H9 (cell line): ENCODE measurements around the gene PABPC3. TPM values are rescaled to one million over a fixed set of nuclear protein-coding genes. Genes with fewer than 3 reads are reported as not detected.

ENCODE experiments used
- DNase-seq: peaks from one replicate; pipeline ENCODE4 v3.0.0-alpha.2; 2017
- H2AFZ ChIP-seq: one replicate; pipeline ENCODE4 v1.6.1; 2013; ENCODE audit warnings: mild to moderate bottlenecking, low read length, control low read depth, moderate library complexity
- H2AK5ac ChIP-seq: 2 replicates; pipeline ENCODE4 v1.6.1; 2013; ENCODE audit warnings: low read length, control low read depth, mixed read lengths; ENCODE audit not compliant: insufficient read length
- H2BK120ac ChIP-seq: one replicate; pipeline ENCODE4 v1.6.1; 2013; ENCODE audit warnings: low read depth, mild to moderate bottlenecking, low read length, control low read depth, inconsistent platforms; ENCODE audit not compliant: poor library complexity, severe bottlenecking
- H2BK12ac ChIP-seq: 2 replicates; pipeline ENCODE4 v1.6.1; 2013; ENCODE audit warnings: low read length, control low read depth, mixed read lengths, low read depth; ENCODE audit not compliant: insufficient read length
- H2BK15ac ChIP-seq: 2 replicates; pipeline ENCODE4 v1.6.1; 2013; ENCODE audit warnings: low read depth, low read length, control low read depth
- H2BK20ac ChIP-seq: one replicate; pipeline ENCODE4 v1.6.1; 2013; ENCODE audit warnings: low read depth, mild to moderate bottlenecking, low read length, control low read depth, inconsistent platforms; ENCODE audit not compliant: poor library complexity, severe bottlenecking
- H2BK5ac ChIP-seq: 2 replicates; pipeline ENCODE4 v1.6.1; 2013; ENCODE audit warnings: low read length, control low read depth, mixed read lengths; ENCODE audit not compliant: insufficient read length
- H3K14ac ChIP-seq: 2 replicates; pipeline ENCODE4 v1.6.1; 2013; ENCODE audit warnings: low read length, control low read depth; ENCODE audit not compliant: insufficient read depth
- H3K18ac ChIP-seq: 2 replicates; pipeline ENCODE4 v1.6.1; 2013; ENCODE audit warnings: low read depth, mild to moderate bottlenecking, mixed read lengths, low read length, control low read depth; ENCODE audit not compliant: insufficient read length
- H3K23ac ChIP-seq: 2 replicates; pipeline ENCODE4 v1.6.1; 2013; ENCODE audit warnings: low read length, control low read depth, mixed read lengths, low read depth; ENCODE audit not compliant: insufficient read length
- H3K23me2 ChIP-seq: 2 replicates; pipeline ENCODE4 v1.6.1; 2013; ENCODE audit warnings: low read depth, mild to moderate bottlenecking, mixed read lengths, low read length, control low read depth; ENCODE audit not compliant: insufficient read length, poor library complexity, severe bottlenecking
- H3K27ac ChIP-seq: 2 replicates; pipeline ENCODE4 v1.5.1; 2013; ENCODE audit warnings: low read length, control low read depth, mixed read lengths, low read depth; ENCODE audit not compliant: insufficient read length
- H3K27me3 ChIP-seq: 2 replicates; pipeline ENCODE4 v1.6.1; 2013; ENCODE audit warnings: low read length, control low read depth, inconsistent platforms; ENCODE audit not compliant: insufficient read depth
- H3K4ac ChIP-seq: 2 replicates; pipeline ENCODE4 v1.6.1; 2013; ENCODE audit warnings: low read depth, mild to moderate bottlenecking, control low read depth, inconsistent platforms, low read length, moderate library complexity
- H3K4me1 ChIP-seq: 2 replicates; pipeline ENCODE4 v1.6.1; 2013; ENCODE audit warnings: low read length, control low read depth, inconsistent platforms; ENCODE audit not compliant: insufficient read depth
- H3K4me2 ChIP-seq: 2 replicates; pipeline ENCODE4 v1.6.1; 2013; ENCODE audit warnings: low read length, control low read depth, mixed read lengths; ENCODE audit not compliant: insufficient read length, insufficient read depth
- H3K56ac ChIP-seq: 2 replicates; pipeline ENCODE4 v1.6.1; 2013; ENCODE audit warnings: low read depth, mild to moderate bottlenecking, mixed read lengths, low read length, control low read depth; ENCODE audit not compliant: insufficient read length
- H3K79me1 ChIP-seq: 2 replicates; pipeline ENCODE4 v1.6.1; 2013; ENCODE audit warnings: low read depth, mild to moderate bottlenecking, moderate library complexity, low read length, control low read depth, inconsistent platforms; ENCODE audit not compliant: insufficient read depth, poor library complexity, severe bottlenecking
- H3K79me2 ChIP-seq: 2 replicates; pipeline ENCODE4 v1.6.1; 2013; ENCODE audit warnings: low read length, control low read depth, inconsistent platforms; ENCODE audit not compliant: insufficient read depth
- H3K9ac ChIP-seq: 2 replicates; pipeline ENCODE4 v1.6.1; 2013; ENCODE audit warnings: low read length, control low read depth, mixed read lengths; ENCODE audit not compliant: insufficient read length; ENCODE audit errors: extremely low read depth
- H3K9me3 ChIP-seq: one replicate; pipeline ENCODE4 v1.6.1; 2013; ENCODE audit warnings: low read depth, low read length, inconsistent platforms; ENCODE audit not compliant: control insufficient read depth
- H3T11ph ChIP-seq: one replicate; pipeline ENCODE4 v1.6.1; 2013; ENCODE audit warnings: mild to moderate bottlenecking, low read length, control low read depth, inconsistent platforms
- H4K20me1 ChIP-seq: one replicate; pipeline ENCODE4 v1.6.1; 2013; ENCODE audit not compliant: control insufficient read depth, insufficient read length, insufficient read depth
- H4K5ac ChIP-seq: 2 replicates; pipeline ENCODE4 v1.6.1; 2013; ENCODE audit warnings: low read depth, mild to moderate bottlenecking, mixed read lengths, low read length, control low read depth; ENCODE audit not compliant: insufficient read length
- H4K8ac ChIP-seq: replicated peaks from 2 replicates; pipeline ENCODE4 v1.6.1; 2013; ENCODE audit warnings: low read length, control low read depth, mixed read lengths, low read depth; ENCODE audit not compliant: insufficient read length
- H4K91ac ChIP-seq: 2 replicates; pipeline ENCODE4 v1.6.1; 2013; ENCODE audit warnings: low read depth, mild to moderate bottlenecking, moderate library complexity, mixed read lengths, low read length, control low read depth; ENCODE audit not compliant: insufficient read length
- H3K27ac Mint-ChIP-seq, 3 experiments: 2 replicates in 2 of 3; 3 replicates in 1 of 3; pipeline ENCODE4 v1.8.0; 2020 to 2021; ENCODE audit warnings: mixed read lengths in 3 of 3, mild to moderate bottlenecking in 1 of 3, moderate library complexity in 1 of 3
- H3K27me3 Mint-ChIP-seq: 2 replicates; pipeline ENCODE4 v1.8.0; 2021; ENCODE audit warnings: low read depth, mild to moderate bottlenecking, moderate library complexity, mixed read lengths
- H3K36me3 Mint-ChIP-seq, 3 experiments: 2 replicates in 2 of 3; 3 replicates in 1 of 3; pipeline ENCODE4 v1.8.0; 2020 to 2021; ENCODE audit warnings: low read depth in 3 of 3, mixed read lengths in 3 of 3; ENCODE audit not compliant: insufficient read depth in 1 of 3
- H3K4me1 Mint-ChIP-seq, 2 experiments: 2 replicates each; pipeline ENCODE4 v1.8.0; 2020; ENCODE audit warnings: mixed read lengths in 2 of 2
- H3K4me3 Mint-ChIP-seq, 2 experiments: 2 replicates in 1 of 2; 3 replicates in 1 of 2; pipeline ENCODE4 v1.8.0; 2020 to 2021; ENCODE audit warnings: mild to moderate bottlenecking in 2 of 2, mixed read lengths in 2 of 2, moderate library complexity in 1 of 2
- H3K9me3 Mint-ChIP-seq, 2 experiments: 2 replicates in 1 of 2; 3 replicates in 1 of 2; pipeline ENCODE4 v1.8.0; 2020; ENCODE audit warnings: mild to moderate bottlenecking in 2 of 2, mixed read lengths in 2 of 2, moderate library complexity in 1 of 2
- CTCF ChIP-seq: fragments of 200-600 bp; sonication (generic); conservative IDR thresholded peaks from 3 replicates; pipeline ENCODE4 v1.8.0; 2021; ENCODE audit warnings: antibody characterized with exemption, mild to moderate bottlenecking
- WGBS: extraction: QIAGEN DNeasy Blood & Tissue Kit; methylation state at CpG from one replicate; pipeline ENCODE4 v1.1.7; 2013; ENCODE audit warnings: missing lambda C conversion rate, low lambda C conversion rate, mixed read lengths; ENCODE audit not compliant: insufficient read length; ENCODE audit errors: extremely low coverage; 5-methylcytosine and 5-hydroxymethylcytosine counted together
- total RNA-seq: library from RNA; stranded (reverse); gene quantifications from 2 replicates; pipeline ENCODE4 v1.2.1, GENCODE V29; 2021

PABPC3 gene
- total RNA-seq, 1 experiment from 2014 or later: 0.31 TPM

- H3K9ac ChIP-seq: no peak overlapping the region
- DNase-seq: no peak
- no peaks in the 10 kb centered on the region for H4K20me1 ChIP-seq
- H3K27ac Mint-ChIP-seq: no peak overlapping the region; a peak in 1 of 7 replicates
- no peak overlapping the region for H3K23ac ChIP-seq
- H3K4ac ChIP-seq: no peak overlapping the region
- H4K91ac ChIP-seq: no peak overlapping the region
- H4K5ac ChIP-seq: no peak overlapping the region
- H3K14ac ChIP-seq: no peak overlapping the region
- no peak overlapping the region for H3K4me2 ChIP-seq
- H3K23me2 ChIP-seq: no peaks in the 10 kb centered on the region
- no peaks in the 10 kb centered on the region for H3K79me1 ChIP-seq
- no peak overlapping the region for H2BK20ac ChIP-seq
- no peak for TF ChIP-seq CTCF
- H3K4me1 Mint-ChIP-seq: peaks cover 30 to 31% of the 10 kb centered on the region in 2 experiments
- H4K8ac ChIP-seq: no peak overlapping the region
- no peak overlapping the region for H2BK5ac ChIP-seq
- H3K9me3 Mint-ChIP-seq: peaks cover 4 to 5% of the 10 kb centered on the region in 2 experiments; a peak in 4 of 5 replicates
- no peak overlapping the region for H2BK120ac ChIP-seq
- no peaks in the 10 kb centered on the region for H3K79me2 ChIP-seq
- no peak overlapping the region for H3K18ac ChIP-seq
- WGBS: no CpG with 5 or more reads among the region's 5 CpGs
- H3T11ph ChIP-seq: no peak overlapping the region
- H3K56ac ChIP-seq: no peak overlapping the region
- H2BK15ac ChIP-seq: no peak overlapping the region
- H3K4me3 Mint-ChIP-seq: no peak overlapping the region
- H3K4me1 ChIP-seq: peaks cover 3% of the 10 kb centered on the region; the same call in 1 of the 2 replicates
- H3K36me3 Mint-ChIP-seq: 0 out of 7 replicates have a peak, but pooled peaks cover 0 to 5% (median 1%) of the 10 kb centered on the region in 3 experiments
- no peak overlapping the region for H2AFZ ChIP-seq
- no peaks in the 10 kb centered on the region for H3K27me3 ChIP-seq
- no peak overlapping the region for H3K27ac ChIP-seq
- peaks cover 3% of the 10 kb centered on the region; the same call in 1 of the 2 replicates for H3K27me3 Mint-ChIP-seq
- no peak overlapping the region for H2AK5ac ChIP-seq
- H2BK12ac ChIP-seq: no peak overlapping the region
- no peaks in the 10 kb centered on the region for H3K9me3 ChIP-seq
Observed at GRCh38 chr13:25148402-25148771, 52.5 kb downstream of the PABPC3 start.

Other genes with a start within 250 kb of the PABPC3 start
- gene AMER2, start 76.2 kb downstream of the PABPC3 start, total RNA-seq: 0.02 and 0.04 TPM in 2 replicates
- gene MTMR6, start 191.4 kb downstream of the PABPC3 start, total RNA-seq: 7.0 and 8.0 TPM in 2 replicates
- 76.6 and 77.6 TPM in 2 replicates for gene NUP58, start 205.5 kb downstream of the PABPC3 start, total RNA-seq